B cell (primary cell): ENCODE measurements around the gene SRRM1. TPM values are rescaled to one million over a fixed set of nuclear protein-coding genes. Genes with fewer than 3 reads are reported as not detected.

Source experiments
- ATAC-seq: fragments of 200-7000 bp; cut with Tn5 transposase; one replicate; pipeline ENCODE4 v1.10.0; 2021; ENCODE audit warnings: low read depth, mild to moderate bottlenecking, moderate number of reproducible peaks, moderate library complexity
- CTCF ChIA-PET: fragments of 350-600 bp; sonication (Branson Sonifier 250); formaldehyde crosslinking; loops from one replicate; lab custom pipeline; 2021; ENCODE audit warnings: antibody characterized with exemption, inconsistent platforms; lab: Charles Lee
- POLR2A ChIA-PET: fragments of 350-600 bp; sonication (Branson Sonifier 250); formaldehyde crosslinking; loops from one replicate; lab custom pipeline; 2021; ENCODE audit warnings: antibody characterized with exemption; lab: Charles Lee
- DNase-seq: peaks from one replicate; pipeline ENCODE4 v3.0.0; 2013
- H2AFZ ChIP-seq: 2 replicates; pipeline ENCODE4 v1.6.1; 2012; ENCODE audit warnings: mild to moderate bottlenecking, low read depth, low read length; ENCODE audit not compliant: insufficient read depth, poor library complexity, severe bottlenecking
- H3K27ac ChIP-seq, 2 donors: 1 replicate in 1 of 2; 2 replicates in 1 of 2; pipeline ENCODE4 v1.5.1; 2012 to 2013; ENCODE audit warnings: low read length in 2 of 2, mild to moderate bottlenecking in 2 of 2, moderate library complexity in 1 of 2
- H3K27me3 ChIP-seq, 4 experiments: fragments of 200-600 bp in 1 of 4; sonication (generic) in 1 of 4; replicated peaks in 1 of 4; 1 replicate in 2 of 4; 2 replicates in 2 of 4; pipeline versions ENCODE4 v1.6.1 to v1.7.0; 2013 to 2016; ENCODE audit warnings: low read length in 3 of 4, mild to moderate bottlenecking in 2 of 4, mixed read lengths in 1 of 4, moderate library complexity in 1 of 4; ENCODE audit not compliant: insufficient read depth in 4 of 4, control insufficient read depth in 3 of 4; ENCODE audit errors: control extremely low read depth in 1 of 4
- H3K36me3 ChIP-seq, 2 experiments: replicated peaks in 1 of 2; 1 replicate in 1 of 2; 2 replicates in 1 of 2; pipeline versions ENCODE4 v1.6.1 to v1.7.1; 2013; ENCODE audit warnings: low read length in 1 of 2; ENCODE audit not compliant: insufficient read depth in 2 of 2, control insufficient read depth in 1 of 2; ENCODE audit errors: control extremely low read depth in 1 of 2, extremely low read depth in 1 of 2
- H3K4me1 ChIP-seq, 2 donors: fragments of 200-600 bp in 1 of 2; sonication (generic) in 1 of 2; 1 replicate in 1 of 2; 2 replicates in 1 of 2; pipeline versions ENCODE4 v1.5.1 to v1.6.1; 2013 to 2017; ENCODE audit warnings: low read length in 2 of 2; ENCODE audit not compliant: control insufficient read depth in 2 of 2, insufficient read depth in 2 of 2
- H3K4me2 ChIP-seq: replicated peaks from 2 replicates; pipeline ENCODE3; 2012; ENCODE audit warnings: mild to moderate bottlenecking, low read depth, low read length; ENCODE audit not compliant: poor library complexity, severe bottlenecking
- H3K4me3 ChIP-seq, 5 experiments: fragments of 200-600 bp in 1 of 5; sonication (generic) in 1 of 5; 1 replicate in 3 of 5; 2 replicates in 2 of 5; pipeline versions ENCODE4 v1.5.1 to v1.7.0; 2011 to 2016; ENCODE audit warnings: low read length in 4 of 5, mild to moderate bottlenecking in 4 of 5, low read depth in 2 of 5, control low read depth in 1 of 5, moderate library complexity in 1 of 5; ENCODE audit not compliant: insufficient read depth in 1 of 5; ENCODE audit errors: control extremely low read depth in 1 of 5, extremely low read depth in 1 of 5
- H3K79me2 ChIP-seq: fragments of 200-600 bp; sonication (generic); one replicate; pipeline ENCODE4 v1.6.0; 2016; ENCODE audit warnings: low read length; ENCODE audit not compliant: control insufficient read depth, insufficient read depth
- H3K9ac ChIP-seq: fragments of 200-600 bp; sonication (generic); 2 replicates; pipeline ENCODE4 v1.6.1; 2017; ENCODE audit warnings: mild to moderate bottlenecking, low read length, moderate library complexity
- H3K9me3 ChIP-seq, 3 donors: one replicate each; pipeline versions ENCODE4 v1.6.1 to v1.7.1; 2013; ENCODE audit warnings: low read length in 2 of 3; ENCODE audit not compliant: control insufficient read depth in 2 of 3, insufficient read depth in 1 of 3; ENCODE audit errors: control extremely low read depth in 1 of 3
- H4K20me1 ChIP-seq: 2 replicates; pipeline ENCODE4 v1.6.0; 2012; ENCODE audit warnings: mild to moderate bottlenecking, low read length; ENCODE audit not compliant: insufficient read depth, control insufficient read depth, poor library complexity, severe bottlenecking
- H3K27ac Mint-ChIP-seq: one replicate; pipeline ENCODE4 v1.8.0; 2021; ENCODE audit warnings: mixed read lengths
- H3K27me3 Mint-ChIP-seq: one replicate; pipeline ENCODE4 v1.8.0; 2021; ENCODE audit warnings: mixed read lengths
- H3K4me1 Mint-ChIP-seq: one replicate; pipeline ENCODE4 v1.8.0; 2021; ENCODE audit warnings: mixed read lengths
- H3K4me3 Mint-ChIP-seq: one replicate; pipeline ENCODE4 v1.8.0; 2021; ENCODE audit warnings: mixed read lengths
- H3K9me3 Mint-ChIP-seq: one replicate; pipeline ENCODE4 v1.8.0; 2022; ENCODE audit warnings: mixed read lengths; ENCODE audit not compliant: insufficient read depth
- EZH2 ChIP-seq: IDR thresholded peaks from 2 replicates; pipeline ENCODE4 v1.6.1; 2012; ENCODE audit warnings: borderline replicate concordance, low read depth, mild to moderate bottlenecking, moderate library complexity, low read length; ENCODE audit not compliant: insufficient read depth, poor library complexity, severe bottlenecking
- WGBS: methylation state at CpG from one replicate; pipeline ENCODE4 v1.1.5; 2013; ENCODE audit warnings: missing lambda C conversion rate; ENCODE audit not compliant: insufficient coverage; 5-methylcytosine and 5-hydroxymethylcytosine counted together
- intact Hi-C: fragments of 100-400 bp; cut with micrococcal nuclease; formaldehyde crosslinking; loops from one replicate; pipeline ENCODE4 v1.10.0; 2022
- polyA plus RNA-seq: library from polyadenylated mRNA; depleted of rRNA; stranded (reverse); fragments of >200 nt; gene quantifications from 2 replicates; pipeline ENCODE4 v1.2.3, GENCODE V29; 2012
- total RNA-seq, 2 donors: library from RNA; stranded (reverse); fragments of 120-200 nt in 1 of 2; gene quantifications; 1 replicate in 1 of 2; 2 replicates in 1 of 2; pipeline versions ENCODE4 v1.2.3 to v1.2.4, GENCODE V29; 2013 to 2022
- TF ChIP-seq, protein P1 (sequence below): fragments of 200-600 bp; IDR thresholded peaks from one replicate; pipeline ENCODE4 v1.8.0; 2022; ENCODE audit warnings: antibody characterized with exemption, mild to moderate bottlenecking

Gene SRRM1
- total and polyA plus RNA-seq, 2 donors (not counting 1 experiment from before 2014, with no cell fraction given), result 88.5 to 238 TPM

DNA sequence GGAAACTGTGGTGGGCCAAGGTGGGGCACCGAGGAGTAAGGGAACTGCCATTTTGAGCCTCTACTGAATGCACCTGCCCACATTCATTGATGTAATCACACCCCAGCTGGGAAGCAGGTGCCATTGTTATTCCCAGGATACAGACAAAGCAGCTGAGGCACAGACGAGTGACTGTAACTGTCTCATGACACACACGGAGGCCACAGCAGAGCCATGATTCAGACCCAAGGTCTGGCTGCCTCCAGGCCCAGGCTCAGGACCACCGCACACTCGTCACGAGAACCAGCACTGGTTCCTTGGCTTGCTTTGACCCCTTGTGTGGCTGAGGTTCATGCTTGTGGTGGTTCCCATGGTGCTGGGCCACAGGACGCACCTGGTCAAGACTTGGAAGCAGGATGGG is 56.5 kb downstream of the SRRM1 start:
- no peak overlapping the region for H3K27ac ChIP-seq
- 87% methylated on average over 7 of the region's 7 CpGs for WGBS
- no peak for TF ChIP-seq EZH2
- TF ChIP-seq, protein P1, sequence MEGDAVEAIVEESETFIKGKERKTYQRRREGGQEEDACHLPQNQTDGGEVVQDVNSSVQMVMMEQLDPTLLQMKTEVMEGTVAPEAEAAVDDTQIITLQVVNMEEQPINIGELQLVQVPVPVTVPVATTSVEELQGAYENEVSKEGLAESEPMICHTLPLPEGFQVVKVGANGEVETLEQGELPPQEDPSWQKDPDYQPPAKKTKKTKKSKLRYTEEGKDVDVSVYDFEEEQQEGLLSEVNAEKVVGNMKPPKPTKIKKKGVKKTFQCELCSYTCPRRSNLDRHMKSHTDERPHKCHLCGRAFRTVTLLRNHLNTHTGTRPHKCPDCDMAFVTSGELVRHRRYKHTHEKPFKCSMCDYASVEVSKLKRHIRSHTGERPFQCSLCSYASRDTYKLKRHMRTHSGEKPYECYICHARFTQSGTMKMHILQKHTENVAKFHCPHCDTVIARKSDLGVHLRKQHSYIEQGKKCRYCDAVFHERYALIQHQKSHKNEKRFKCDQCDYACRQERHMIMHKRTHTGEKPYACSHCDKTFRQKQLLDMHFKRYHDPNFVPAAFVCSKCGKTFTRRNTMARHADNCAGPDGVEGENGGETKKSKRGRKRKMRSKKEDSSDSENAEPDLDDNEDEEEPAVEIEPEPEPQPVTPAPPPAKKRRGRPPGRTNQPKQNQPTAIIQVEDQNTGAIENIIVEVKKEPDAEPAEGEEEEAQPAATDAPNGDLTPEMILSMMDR, result no peak
- no peak for ATAC-seq
- CTCF ChIA-PET, result interaction anchor here (1.1 to 5.7 kb wide), 3 partner anchors 11 to 135 kb away, joined by 4 to 46 read pairs (median 11); no protein-coding TSS in a partner anchor
- H3K4me3 Mint-ChIP-seq, result no peak overlapping the region
- peaks cover 0 to 6% (median 0%) of the 10 kb centered on the region in 3 donors for H3K9me3 ChIP-seq
- H4K20me1 ChIP-seq, result no peaks in the 10 kb centered on the region
- no peak overlapping the region for H3K9ac ChIP-seq
- no peaks in the 10 kb centered on the region for H3K36me3 ChIP-seq
- H3K4me1 ChIP-seq, result peaks cover 19 to 20% of the 10 kb centered on the region in 2 donors
- H3K27me3 ChIP-seq, result no peaks in the 10 kb centered on the region
- H3K4me1 Mint-ChIP-seq, result peaks cover 24% of the 10 kb centered on the region
- H3K9me3 Mint-ChIP-seq, result no peaks in the 10 kb centered on the region
- intact Hi-C loops, result loop anchor here (5.0 kb wide), 1 partner anchor 33 kb away; no protein-coding TSS in a partner anchor
- H3K4me3 ChIP-seq, result no peak overlapping the region
- H3K4me2 ChIP-seq, result no peak overlapping the region
- POLR2A ChIA-PET, result no interaction called here
- H2AFZ ChIP-seq, result no peak overlapping the region
- H3K27ac Mint-ChIP-seq, result no peak overlapping the region
- no peaks in the 10 kb centered on the region for H3K79me2 ChIP-seq
- DNase-seq, result no peak
- H3K27me3 Mint-ChIP-seq, result no peaks in the 10 kb centered on the region

DNA sequence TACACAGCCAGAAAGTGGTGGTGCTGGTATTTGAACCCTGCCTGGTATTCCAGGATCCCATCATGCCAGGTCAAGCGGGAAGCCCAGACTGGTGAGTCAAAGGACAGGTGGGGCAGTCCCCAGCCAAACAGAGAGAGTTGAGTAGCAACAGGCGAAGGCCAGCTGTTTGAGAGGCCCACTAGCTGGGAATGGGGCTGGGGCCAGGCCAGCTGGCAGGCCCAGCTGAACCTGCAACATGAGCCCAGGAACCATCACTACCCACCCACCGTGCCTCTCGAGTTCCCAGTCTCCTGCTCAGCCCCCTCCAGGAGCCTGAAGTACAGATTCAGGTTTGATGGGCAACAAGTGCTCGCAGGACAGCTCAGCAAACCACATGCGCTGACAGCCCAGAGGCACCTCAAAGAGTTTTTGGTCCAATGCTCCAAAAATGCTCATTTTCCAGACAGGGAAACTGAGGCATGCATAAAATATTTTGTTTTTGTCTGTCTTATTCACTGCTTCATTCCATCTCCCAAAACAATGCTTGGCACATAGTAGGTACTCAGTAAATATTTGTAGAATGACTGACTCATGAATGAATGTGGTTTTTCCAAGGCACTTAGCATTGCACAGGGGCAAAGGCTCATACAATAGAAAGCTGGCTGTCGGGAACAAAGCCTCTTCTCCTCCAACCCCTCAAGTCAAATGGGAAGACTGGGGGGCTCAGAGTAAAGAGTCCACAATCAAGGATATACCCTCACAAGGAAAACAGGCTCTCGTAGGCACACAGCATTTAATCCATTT is 59.6 kb downstream of the SRRM1 start:
- H3K36me3 ChIP-seq, result no peaks in the 10 kb centered on the region
- no peak for TF ChIP-seq EZH2
- TF ChIP-seq, protein P1, result no peak
- Mint-ChIP-seq H3K27me3 (no peaks in the 10 kb centered on the region), H3K4me1 (peaks cover 7% of the 10 kb centered on the region), H3K27ac (no peak overlapping the region), H3K4me3 (no peak overlapping the region), H3K9me3 (no peaks in the 10 kb centered on the region)
- ATAC-seq (no peak), DNase-seq (no peak)
- no peak overlapping the region for H2AFZ ChIP-seq
- intact Hi-C loops, result no loop called here
- H3K79me2 ChIP-seq, result no peaks in the 10 kb centered on the region
- WGBS, result 90% methylated on average over 6 of the region's 8 CpGs
- peaks cover 11% of the 10 kb centered on the region in 2 donors for H3K4me1 ChIP-seq
- no peaks in the 10 kb centered on the region for H3K27me3 ChIP-seq
- H3K9me3 ChIP-seq, result no peaks in the 10 kb centered on the region
- no peak overlapping the region for H3K4me2 ChIP-seq
- H4K20me1 ChIP-seq, result no peaks in the 10 kb centered on the region
- CTCF ChIA-PET, result interaction anchor here (1.2 to 1.6 kb wide), 2 partner anchors 14 to 128 kb away, joined by 5 to 6 read pairs; no protein-coding TSS in a partner anchor
- H3K4me3 ChIP-seq, result no peak overlapping the region
- H3K9ac ChIP-seq, result no peak overlapping the region
- POLR2A ChIA-PET, result no interaction called here
- no peak overlapping the region for H3K27ac ChIP-seq
